Left hindlimb (tissue), 1 donor: ENCODE measurements around the gene PLEKHG5.

Source experiments
- DNase-seq: peaks from one replicate; pipeline ENCODE4 v3.0.0-alpha.2; 2018

PLEKHG5 gene

GRCh38 chr1:6475381-6476133 lies 15.9 kb downstream of the PLEKHG5 start:
- DNase-seq, result no peak

- DNase-seq, result no peak
Measured at GRCh38 chr1:6474815-6475282, 16.6 kb downstream of the PLEKHG5 start.

- no peak for DNase-seq
Measured at GRCh38 chr1:6473974-6474814, 17.3 kb downstream of the PLEKHG5 start.

GRCh38 chr1:6473156-6473555 lies 18.3 kb downstream of the PLEKHG5 start:
- no peak for DNase-seq

- DNase-seq, result no peak
Measured at GRCh38 chr1:6472391-6472790, 19.1 kb downstream of the PLEKHG5 start.

GRCh38 chr1:6471970-6472368 lies 19.5 kb downstream of the PLEKHG5 start:
- DNase-seq, result no peak

- no peak for DNase-seq
Measured at GRCh38 chr1:6471086-6471969, 20.1 kb downstream of the PLEKHG5 start.

- DNase-seq, result no peak
Measured at GRCh38 chr1:6470132-6471085, 21.1 kb downstream of the PLEKHG5 start.

GRCh38 chr1:6468729-6469461 lies 22.6 kb downstream of the PLEKHG5 start:
- DNase-seq, result no peak

GRCh38 chr1:6467744-6468688 lies 23.5 kb downstream of the PLEKHG5 start:
- no peak for DNase-seq

GRCh38 chr1:6467224-6467623 lies 24.2 kb downstream of the PLEKHG5 start:
- no peak for DNase-seq

GRCh38 chr1:6466751-6467150 lies 24.7 kb downstream of the PLEKHG5 start:
- no peak for DNase-seq

GRCh38 chr1:6466023-6466422 lies 25.4 kb downstream of the PLEKHG5 start, which contains the start of gene TNFRSF25:
Gene TNFRSF25, minus strand, starts transcription at chr1:6466173. Its CDS starts 66 bp downstream, at chr1:6466107.
- no peak for DNase-seq

GRCh38 chr1:6465461-6466005 lies 25.9 kb downstream of the PLEKHG5 start:
- no peak for DNase-seq

- no peak for DNase-seq
Measured at GRCh38 chr1:6464915-6465314, 26.6 kb downstream of the PLEKHG5 start.

- DNase-seq, result no peak
Measured at GRCh38 chr1:6464514-6464836, 27.0 kb downstream of the PLEKHG5 start.

- DNase-seq, result no peak
Measured at GRCh38 chr1:6463120-6463412, 28.4 kb downstream of the PLEKHG5 start.

GRCh38 chr1:6462412-6463119 lies 28.9 kb downstream of the PLEKHG5 start:
- DNase-seq, result no peak
